ENCODE measurements around the gene ATPAF1.
"Not testable (repeated sequence)": the region's sequence is repeated elsewhere in the genome, so short reads cannot be mapped to it uniquely, and the experiment has no call there.

ATPAF1 gene

DNA sequence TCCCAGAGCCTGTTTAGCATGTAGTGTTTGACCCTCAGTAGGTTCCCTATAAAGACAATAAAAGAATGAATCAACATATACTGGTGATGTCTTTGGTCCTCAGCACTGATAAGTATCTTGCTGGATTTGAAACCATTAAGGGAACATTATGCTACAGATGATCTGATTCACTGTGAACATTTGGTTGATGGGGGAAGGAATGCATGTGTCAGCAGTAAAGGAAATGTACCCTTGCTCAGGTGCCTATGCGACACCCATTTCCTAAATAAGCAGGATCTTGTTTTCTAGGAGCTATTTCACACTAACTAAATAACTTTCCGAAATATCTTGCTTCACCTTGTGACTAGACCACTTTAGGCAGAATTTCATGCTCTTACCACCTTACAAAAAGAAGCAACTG lies 16.5 kb upstream of the ATPAF1 start:
- intact Hi-C loops (cut with DNase I) = no loop called here
- DNase-seq = no peak

DNA sequence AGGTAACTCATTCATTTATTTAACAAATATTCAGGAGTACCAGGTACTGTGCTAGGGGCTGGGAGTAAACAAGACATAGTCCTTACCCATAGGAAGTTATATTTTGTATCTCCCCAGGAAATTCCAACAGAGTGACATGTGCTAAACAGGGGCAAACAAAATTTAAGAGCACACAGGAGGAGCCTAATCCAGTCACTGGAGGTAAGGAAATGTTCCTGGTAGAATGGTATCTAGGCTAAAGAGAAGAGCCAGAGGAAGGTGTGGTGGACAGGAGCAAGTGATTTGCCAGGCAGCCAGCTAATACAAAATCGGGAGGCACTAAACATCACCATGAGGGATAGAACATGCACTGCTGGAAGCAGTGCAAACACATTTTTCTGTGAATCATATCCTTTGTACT lies 13.9 kb upstream of the ATPAF1 start:
- intact Hi-C loops (cut with DNase I) = no loop called here
- DNase-seq = no peak

DNA sequence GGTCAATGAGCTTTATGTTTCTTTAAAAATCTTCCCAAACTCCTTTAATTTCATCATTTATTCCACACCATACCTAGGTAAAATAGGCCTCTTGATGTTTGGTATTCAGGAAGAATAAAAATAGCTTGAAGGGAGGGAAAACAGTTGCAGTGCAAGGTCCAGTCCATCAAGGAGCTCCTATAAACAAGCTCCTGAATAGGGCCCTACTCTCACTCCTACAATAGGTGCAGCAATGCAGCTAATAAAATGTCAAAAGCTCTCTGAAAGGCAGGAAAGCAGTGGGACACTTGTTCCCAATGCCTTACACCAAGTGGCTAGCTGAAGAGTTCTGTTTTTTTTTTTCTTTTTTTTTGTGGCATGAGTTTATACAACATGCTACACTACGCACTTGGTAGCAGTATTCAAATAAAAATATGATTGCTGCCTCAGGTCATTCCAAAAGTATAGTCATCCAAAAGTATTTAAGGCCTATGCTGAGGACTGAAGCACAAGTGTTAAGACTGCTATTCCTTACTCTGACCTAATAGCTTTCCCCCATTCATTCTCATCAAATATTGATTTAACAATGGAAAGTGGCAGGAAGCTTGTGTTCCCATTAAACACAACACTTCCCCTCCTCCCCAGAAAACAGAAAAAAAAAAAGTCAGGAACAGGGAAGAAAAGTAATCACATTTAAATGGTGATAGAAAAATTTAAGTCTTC lies 13.3 kb upstream of the ATPAF1 start:
- intact Hi-C loops (cut with DNase I) = no loop called here
- DNase-seq = peak in 1 of 42 donors; percentile 14

DNA sequence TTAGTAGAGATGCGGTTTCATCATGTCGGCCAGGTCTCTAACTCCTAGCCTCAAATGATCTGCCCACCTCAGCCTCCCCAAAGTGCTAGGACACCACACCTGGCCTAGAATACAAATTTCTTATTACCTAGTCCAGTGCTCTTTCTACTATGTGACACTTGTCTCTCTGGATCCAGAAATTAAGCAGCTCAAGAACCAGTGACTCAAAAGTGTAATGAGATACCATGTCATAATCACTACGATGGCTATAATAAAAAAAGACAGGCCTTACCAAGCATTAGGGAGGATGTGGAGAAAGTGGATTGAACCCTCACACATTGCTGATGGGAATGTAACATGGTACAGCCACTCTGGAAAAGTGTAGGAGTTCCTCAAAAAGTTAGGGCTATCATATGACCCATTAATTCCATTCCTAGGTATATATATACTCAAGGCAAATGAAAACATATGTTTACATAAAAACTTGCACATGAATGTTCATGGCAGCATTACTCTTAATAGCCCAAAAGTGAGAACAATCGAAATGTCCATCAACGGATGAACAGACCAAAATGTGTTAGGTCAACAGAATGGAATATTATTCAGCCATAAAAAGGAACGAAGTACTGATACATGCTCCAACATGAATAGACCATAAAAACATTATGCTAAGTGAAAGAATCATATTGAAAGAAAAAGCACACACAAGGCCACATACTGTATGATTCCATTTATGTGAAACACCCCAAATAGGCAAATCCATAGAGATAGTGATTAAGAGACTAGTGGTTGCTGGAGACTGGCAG lies 11.8 kb upstream of the ATPAF1 start:
- DNase-seq = no peak
- intact Hi-C loops (cut with DNase I) = no loop called here

DNA sequence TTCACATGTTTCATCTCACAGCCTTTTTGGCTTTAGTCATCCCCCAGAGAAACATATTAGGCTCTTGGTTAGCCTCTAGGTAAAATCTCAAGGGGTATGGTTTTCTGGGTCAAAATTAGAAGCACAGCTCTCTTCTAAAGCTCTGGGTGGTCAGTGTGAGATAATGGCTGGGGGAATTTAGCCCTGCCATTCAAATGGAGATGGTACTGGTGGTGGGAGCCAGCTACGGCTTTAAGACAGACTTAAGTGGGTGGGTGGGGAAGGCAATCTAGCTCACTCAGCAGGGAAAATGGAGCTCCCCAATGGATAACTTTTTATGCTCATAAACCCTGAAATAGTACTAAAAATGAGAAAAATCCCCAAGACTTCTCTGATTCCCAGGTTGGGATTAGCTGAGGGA lies 9.2 kb upstream of the ATPAF1 start:
- intact Hi-C loops (cut with DNase I) = no loop called here

DNA sequence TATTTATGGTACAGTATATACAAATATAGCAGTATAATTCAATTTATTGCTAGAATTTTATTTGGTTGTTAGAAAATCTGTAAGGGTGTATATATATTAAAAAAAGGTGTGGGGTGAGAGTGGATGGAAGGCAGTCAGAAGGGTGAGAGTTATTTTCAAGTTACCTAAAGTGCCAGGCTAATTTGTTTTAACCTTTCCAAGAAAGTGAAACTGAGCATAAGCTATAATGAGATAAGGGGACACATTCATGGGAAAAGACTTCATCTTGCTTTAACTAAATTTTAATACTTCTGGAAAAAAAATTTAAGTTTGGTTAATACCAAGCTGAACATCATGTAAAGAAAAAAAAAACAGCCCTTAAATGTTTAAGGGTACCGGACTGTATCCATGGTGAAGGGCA lies 8.4 kb upstream of the ATPAF1 start:
- no peak for DNase-seq
- intact Hi-C loops (cut with DNase I) = no loop called here

More for the DNA sequence above, 9.2 kb upstream of the ATPAF1 start:
- no peak for DNase-seq

DNA sequence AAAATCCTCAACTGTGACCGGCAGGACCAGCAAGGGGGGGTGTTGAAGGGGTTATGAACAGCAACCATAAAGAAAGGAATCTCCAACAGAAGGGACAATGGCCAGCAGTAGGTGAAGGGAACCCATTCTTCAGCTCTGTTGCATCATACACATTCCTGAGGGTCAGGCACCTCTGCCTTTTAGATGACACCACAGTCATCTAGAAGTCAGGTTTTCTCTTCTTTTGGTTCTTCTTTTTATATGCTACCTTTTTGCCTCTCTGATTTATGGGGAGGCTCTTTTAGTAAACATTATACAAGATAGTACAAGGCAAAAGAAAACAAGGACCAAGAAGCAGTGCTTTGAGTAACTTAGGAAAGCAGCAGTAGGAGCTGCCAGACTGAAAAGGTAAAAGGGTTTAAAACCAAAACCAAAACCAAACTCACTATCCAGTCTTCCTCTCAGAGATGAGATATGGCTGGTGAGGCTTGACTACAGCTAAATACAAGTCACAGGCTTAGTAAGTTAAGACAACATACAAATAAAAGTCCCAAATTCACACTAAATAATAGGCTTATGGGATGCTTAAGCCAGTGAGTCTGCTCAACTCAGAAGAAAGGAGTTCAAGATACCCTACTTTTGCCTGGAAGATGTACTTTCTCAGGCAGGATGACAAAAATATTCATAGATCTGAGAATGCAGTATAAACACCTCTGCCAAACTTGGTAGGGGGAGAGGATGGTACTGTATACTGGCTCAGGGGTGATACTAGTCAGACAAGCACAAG lies 7.6 kb upstream of the ATPAF1 start:
- intact Hi-C loops (cut with DNase I) = no loop called here
- DNase-seq = no peak

DNA sequence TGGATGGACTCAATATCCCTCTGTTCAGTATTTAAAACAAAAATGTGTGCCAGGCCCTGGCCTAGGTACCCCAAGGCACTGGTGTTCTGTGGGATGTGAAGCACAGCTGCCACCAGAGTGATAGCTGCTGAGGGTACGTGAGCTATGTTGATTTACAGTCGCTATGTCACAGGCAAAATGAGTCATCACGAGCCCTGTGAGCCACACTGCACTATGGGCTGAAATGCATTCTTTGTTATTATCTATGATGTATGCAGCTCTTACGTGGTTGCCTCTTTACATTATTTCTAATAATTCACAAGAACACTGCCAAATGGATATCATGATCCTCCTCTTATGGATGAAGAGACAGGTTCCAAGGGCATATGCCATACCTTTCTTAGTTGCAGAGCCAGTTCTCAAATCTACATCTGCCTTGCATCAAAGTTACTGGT lies 5.6 kb upstream of the ATPAF1 start:
- intact Hi-C loops (cut with DNase I) = no loop called here
- DNase-seq = peak in 2 of 42 donors; percentile 49

DNA sequence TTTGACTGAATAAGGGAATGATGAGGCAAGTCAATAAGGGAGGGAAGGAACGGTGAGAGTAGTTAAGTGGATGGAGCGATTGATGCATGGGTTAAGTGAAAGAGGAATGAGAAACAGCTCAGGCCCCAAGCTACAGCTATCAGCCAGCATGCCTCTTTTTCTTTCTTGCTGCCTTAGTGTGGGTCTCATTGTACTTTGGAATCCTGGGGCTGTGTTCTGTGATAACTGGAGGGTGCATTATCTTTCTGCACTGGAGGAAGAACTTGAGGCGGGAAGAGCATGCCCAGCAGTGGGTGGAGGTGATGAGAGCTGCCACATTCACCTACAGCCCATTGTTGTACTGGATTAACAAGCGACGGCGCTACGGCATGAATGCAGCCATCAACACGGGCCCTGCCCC lies 4.5 kb upstream of the ATPAF1 start:
- no peak for DNase-seq
- intact Hi-C loops (cut with DNase I) = no loop called here

DNA sequence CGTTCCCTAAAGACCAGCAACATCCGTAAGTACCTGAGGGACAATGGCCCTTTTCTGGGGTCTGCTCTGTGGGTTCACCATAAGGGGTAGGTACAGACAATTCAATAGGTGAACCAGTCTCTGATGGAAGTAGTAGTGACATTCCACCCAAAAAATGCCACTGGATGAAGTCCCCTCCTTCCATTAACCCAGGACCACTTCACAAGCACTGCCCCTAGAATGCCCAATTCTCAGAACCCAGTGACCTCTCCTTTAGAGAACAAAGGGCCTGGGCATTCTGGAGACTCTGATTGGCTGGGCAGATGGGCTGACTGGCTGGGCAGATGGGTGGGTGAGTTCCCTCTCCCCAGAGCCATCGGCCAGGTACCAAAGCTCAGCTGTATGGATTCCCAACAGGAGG lies 3.4 kb upstream of the ATPAF1 start, which contains the start of gene TEX38:
TEX38 (plus strand) TSS at position 301 of the 400 bp plus-strand sequence; CDS start at position 382, 81 bp downstream.
- intact Hi-C loops (cut with DNase I) = no loop called here
- no peak for DNase-seq

DNA sequence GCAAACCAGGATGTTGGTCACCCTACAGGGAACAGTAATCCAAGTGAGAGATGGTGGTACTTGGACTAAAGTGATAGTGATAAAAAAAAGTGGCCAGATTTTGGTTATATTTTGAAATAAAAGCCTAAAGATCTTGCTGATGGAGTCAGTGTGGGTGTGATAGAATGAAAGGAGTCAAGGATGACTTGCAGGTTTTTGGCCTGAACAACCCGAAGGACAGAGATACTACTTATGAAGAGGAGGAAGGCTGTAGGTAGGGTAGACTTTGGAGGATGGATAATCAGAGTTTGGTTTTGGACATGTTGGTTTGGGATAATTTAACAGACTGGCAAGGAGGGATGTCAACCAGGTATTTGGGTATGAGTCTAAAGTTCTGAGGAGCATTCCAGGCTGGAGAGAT lies 2.0 kb upstream of the ATPAF1 start:
- intact Hi-C loops (cut with DNase I) = no loop called here
- no peak for DNase-seq

DNA sequence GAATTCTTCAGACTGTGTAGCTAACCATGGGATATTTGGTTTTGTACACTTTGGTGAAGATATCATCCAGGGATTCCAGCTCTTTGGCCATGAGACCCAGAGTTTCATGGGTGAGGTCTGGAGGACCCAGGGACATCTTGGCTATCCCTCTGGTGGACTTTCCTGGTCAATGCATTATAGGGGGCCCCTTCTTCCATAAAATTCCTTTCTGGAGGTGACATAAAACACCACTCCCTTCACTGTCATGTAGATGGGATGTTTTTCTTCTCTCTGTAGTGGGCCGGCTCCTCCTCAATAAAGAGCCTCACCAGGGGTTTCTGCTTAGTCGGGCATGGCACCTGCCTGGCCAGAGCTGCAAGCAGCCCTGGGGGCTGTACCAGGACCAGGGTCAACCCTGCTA lies 2.2 kb downstream of the ATPAF1 start:
- intact Hi-C loops (cut with DNase I) = loop anchor here (10.0 kb wide), 2 partner anchors 51 to 59 kb away; partner anchors contain the start of gene MOB3C
- no peak for DNase-seq

DNA sequence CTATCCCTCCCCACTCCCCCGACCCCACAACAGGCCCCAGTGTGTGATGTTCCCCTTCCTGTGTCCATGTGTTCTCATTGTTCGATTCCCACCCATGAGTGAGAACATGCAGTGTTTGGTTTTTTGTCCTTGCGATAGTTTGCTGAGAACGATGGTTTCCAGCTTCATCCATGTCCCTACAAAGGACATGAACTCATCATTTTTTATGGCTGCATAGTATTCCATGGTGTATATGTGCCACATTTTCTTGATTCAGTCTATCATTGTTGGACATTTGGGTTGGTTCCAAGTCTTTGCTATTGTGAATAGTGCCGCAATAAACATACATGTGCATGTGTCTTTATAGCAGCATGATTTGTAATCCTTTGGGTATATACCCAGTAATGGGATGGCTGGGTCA lies 5.2 kb downstream of the ATPAF1 start:
- intact Hi-C loops (cut with DNase I) = loop anchor here (10.0 kb wide), 2 partner anchors 48 to 62 kb away; partner anchors contain the start of gene MOB3C
- not testable (repeated sequence) for DNase-seq

DNA sequence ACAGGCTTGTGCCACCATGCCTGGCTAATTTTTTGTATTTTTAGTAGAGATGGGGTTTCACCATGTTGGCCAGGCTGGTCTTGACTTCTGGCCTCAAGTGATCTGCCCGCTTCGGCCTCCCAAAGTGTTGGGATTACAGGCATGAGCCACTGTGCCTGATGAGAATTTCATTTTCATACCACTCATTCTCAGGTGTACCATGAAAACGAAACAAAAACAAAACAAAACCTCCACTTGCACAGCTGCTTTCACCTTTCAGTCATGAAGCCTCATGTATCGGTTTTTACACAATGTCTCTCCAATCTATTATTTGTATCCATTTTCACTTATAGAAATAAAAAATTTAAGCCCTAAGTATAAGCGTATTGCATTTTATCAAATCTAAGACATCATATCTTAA lies 8.0 kb downstream of the ATPAF1 start:
- intact Hi-C loops (cut with DNase I) = loop anchor here (10.0 kb wide), 2 partner anchors 45 to 65 kb away; partner anchors contain the start of gene MOB3C
- DNase-seq = not testable (repeated sequence)

DNA sequence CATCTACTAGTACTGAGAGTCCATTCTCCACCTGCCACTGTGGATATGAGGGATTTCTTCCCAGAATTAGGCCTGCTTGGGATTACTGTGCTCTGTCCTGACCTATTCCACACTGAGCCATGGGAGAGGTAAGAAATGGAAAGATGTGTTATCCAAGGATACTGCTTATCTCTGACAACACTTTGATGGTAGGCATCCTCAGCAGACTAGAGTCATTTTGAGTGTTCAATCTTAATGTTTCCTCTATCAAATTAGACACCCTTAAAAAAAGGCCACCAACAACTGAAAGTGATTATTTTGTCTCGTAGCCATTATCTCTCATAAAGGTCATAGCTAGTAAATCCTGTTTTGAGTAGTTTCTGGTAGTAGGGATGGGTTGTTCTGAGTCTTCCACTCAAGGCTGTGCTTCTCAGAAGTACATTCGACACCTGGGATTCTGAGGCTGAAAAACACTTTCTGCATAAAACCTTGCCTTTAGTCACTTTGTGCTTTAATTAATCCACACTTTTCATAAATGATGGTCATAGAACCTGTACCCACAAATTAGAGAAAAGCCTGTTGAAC lies 8.8 kb downstream of the ATPAF1 start:
- DNase-seq = no peak
- intact Hi-C loops (cut with DNase I) = no loop called here

DNA sequence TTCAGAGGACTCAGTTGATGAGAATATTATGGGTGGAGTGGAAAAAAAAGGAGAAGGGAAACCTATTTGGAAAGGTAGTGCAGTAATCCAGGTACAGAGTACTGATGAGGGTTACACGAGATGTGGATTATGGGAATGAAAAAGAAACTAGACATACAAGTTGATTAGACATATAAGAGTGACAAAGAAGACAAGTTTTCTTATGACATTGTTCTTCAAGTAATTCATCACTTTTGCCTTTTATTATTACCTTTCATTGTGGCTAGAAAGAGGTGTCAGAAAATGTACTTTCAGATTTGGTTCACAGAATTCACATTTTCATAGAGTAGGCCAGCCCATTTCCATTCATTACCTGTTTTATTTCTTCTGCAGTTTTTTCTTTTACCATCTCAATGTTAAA lies 10.4 kb downstream of the ATPAF1 start:
- intact Hi-C loops (cut with DNase I) = no loop called here
- no peak for DNase-seq

DNA sequence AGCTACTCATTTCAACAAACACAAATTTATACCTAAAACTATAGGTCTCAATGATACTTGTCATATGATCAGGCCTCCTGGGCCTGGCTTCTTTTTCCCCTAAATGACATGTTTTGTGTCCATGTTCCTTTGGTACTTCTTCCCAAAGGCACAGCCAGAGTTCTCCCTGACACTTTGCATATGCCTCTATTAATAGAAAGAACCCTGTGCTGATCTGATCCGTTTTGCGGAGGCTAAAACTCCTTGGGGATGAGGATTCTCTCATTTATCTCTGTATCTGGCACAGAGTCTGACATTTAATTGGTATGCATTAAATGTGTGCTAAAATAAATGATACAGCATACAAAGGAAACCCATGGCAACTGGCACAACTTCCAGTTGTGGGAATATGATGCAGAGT lies 11.5 kb downstream of the ATPAF1 start:
- intact Hi-C loops (cut with DNase I) = no loop called here
- DNase-seq = peak in 7 of 42 donors; percentile 12 to 62 (median 32)

DNA sequence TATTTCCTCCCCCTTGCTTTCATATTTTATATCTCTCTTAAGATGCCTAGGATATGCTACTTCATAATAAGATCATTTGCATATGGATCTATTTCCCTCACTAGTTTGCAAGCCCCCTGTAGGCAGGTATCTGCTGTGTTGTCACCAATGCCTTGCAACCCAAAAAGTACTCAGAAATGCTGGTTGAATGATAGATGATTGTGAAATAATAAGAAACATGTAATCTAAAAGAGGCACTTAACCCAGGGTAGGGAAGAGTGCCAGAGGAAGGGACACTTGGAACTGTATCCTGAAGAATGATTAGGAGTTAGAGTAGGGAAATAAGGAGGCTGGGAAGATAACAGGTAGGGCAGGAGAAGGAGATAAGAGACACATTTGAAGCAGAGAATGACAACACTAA lies 12.3 kb downstream of the ATPAF1 start:
- intact Hi-C loops (cut with DNase I) = no loop called here
- no peak for DNase-seq

DNA sequence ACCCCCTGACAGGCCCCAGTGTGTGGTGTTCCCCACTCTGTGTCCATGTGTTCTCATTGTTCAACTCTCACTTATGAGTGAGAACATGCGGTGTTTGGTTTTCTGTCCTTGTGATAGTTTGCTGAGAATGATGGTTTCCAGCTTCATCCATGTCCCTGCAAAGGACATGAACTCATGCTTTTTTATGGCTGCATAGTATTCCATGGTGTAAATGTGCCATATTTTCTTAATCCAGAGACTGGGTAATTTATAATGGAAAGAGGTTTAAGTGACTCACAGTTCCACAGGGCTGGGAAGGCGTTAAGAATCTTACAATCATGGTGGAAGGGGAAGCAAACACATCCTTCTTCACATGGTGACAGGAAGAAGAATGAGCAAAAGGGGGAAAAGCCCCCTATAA lies 13.5 kb downstream of the ATPAF1 start:
- intact Hi-C loops (cut with DNase I); DNase-seq: not testable (repeated sequence)
